IPS DF 4.7 (cell line): Measurements from ENCODE around the gene POU3F2.

Experiments
- DNase-seq: peaks from one replicate; pipeline ENCODE4 v3.0.0-alpha.2; 2013; ENCODE audit warnings: low spot score; ENCODE audit errors: extremely low read depth

Gene POU3F2

DNA sequence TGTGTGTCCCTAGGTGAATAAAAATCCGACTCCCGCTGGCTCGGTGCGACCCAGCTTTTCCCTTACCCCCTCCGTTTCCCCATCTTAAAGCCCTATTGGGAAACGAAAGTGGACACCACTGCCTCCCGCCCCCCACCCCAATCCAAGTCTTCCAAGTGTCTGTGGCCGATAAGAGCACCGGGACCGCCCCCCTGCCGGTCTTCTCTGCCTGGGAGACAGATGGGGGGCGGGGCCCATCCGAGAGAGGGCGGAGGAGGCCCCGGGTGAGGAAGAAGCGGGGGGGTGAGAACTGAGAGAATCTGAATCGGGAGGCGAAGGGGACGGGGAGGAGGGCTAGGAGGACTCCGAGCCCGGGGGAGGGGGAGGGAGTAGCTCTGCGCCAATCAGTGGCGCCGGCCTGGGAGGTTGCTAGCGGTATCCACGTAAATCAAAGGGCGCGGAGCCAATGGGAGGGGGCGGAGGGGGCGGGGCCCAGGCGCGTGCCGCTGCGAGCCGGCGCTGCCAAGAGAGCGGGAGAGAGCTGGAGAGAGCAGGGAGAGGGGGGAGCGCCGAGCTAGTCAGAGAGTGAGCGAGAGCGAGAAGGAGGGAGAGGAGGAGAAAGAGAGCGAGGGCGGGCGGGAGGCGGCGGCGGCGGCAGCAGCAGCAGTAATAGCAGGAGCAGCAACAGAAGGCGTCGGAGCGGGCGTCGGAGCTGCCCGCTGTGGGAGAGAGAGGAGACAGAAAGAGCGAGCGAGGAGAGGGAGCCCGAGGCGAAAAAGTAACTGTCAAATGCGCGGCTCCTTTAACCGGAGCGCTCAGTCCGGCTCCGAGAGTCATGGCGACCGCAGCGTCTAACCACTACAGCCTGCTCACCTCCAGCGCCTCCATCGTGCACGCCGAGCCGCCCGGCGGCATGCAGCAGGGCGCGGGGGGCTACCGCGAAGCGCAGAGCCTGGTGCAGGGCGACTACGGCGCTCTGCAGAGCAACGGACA lies at the start of gene POU3F2:
Gene POU3F2 (plus strand): TSS at position 515 of the 972 bp plus-strand sequence. CDS start 300 bp downstream, at position 815.
- no peak for DNase-seq

DNA sequence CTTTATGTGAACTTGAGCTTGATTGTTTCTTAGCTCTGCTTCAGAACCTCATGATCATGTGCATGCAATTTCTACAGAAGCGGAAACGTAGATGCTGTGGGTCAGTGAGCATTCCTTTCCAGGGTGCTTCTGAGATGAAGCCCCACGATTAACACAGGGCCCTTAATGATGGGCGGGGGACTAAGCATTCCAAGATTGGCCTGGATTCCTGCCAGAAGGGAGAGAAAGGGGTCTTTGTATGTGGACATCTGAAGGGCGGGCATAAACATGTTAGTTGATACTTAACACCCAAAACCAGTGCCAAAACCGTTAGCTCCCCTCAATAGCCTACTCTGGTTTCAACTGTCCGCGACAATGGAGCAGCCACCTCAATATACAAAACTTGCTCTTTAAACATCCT lies 46.9 kb upstream of the POU3F2 start:
- DNase-seq = no peak

DNA sequence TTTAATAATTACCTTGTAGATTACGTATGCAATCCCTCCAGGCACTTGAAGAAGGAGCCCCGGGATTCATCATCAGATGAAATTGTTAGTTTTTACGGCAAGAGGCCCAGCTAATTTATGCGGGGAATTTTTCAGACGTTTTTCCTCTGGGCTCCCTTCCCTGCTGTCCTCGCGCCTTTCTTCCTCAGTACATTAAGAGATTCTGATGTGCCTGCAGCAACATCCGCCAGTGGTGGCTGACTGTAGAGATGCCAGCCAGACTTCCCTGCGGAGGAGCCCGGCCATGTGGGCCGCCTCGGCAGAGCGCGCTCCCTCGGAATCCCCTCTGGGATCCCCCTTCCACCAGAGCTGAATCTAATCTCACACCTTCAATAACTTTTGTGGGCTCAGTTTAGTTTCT lies 46.4 kb upstream of the POU3F2 start:
- no peak for DNase-seq

DNA sequence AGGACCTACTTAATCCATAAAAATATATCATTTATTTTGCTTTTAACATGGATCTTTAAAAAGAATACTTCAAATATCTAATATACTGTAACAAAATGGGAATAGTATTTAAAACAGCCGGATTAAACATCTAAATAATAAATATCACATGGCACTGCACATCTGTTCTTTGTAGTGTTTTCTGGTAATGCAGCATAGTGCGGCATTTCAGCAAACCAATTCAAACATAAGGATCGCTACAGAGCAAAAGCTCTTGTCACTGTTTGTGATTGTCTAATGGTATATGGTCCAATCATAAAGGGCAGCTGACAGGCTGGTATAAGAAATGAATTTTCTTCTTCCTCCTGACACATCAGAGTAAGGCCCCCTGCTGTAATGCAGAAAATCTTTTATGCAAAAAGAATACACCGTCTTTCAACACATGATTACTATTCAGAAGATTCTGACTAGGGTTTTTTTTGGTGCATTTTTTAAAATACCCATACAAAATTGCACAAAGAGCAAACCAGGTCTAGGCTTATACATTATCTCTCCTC lies 40.0 kb upstream of the POU3F2 start:
- DNase-seq = no peak

DNA sequence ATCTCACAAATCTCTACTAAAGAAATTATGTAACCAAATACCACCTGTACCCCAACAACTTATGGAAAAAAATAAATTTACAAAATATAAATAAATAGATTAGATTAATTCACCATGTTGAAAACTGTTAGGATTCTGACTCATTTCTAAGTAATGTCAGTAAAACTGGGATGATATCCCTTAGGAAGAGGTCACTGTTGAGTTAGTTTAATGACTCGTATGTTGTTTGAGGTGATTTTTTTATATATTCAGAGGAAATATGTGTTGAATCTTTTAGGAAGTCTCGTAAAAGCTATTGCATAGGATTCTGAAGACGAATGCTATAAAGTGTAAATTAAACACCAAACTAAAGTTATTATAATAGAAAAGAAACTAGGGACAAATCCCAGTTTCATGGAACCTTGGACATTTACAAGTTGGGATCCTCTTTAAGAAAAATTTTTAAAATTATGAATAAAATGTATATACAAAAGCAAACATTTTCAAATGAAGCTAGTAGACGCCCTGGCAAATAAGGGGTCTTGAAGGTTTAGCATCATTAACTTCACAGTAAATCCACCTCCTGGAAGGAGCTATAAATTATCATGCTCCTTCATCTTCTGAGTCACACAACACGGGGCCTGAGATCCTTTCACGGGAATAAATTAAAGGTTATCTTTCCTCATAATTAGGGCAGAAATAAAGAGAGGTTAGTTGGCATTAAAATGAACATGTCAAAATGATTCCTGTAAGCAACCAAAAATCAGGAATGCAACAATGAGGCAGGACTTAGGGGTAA lies 37.0 kb upstream of the POU3F2 start:
- DNase-seq = no peak

DNA sequence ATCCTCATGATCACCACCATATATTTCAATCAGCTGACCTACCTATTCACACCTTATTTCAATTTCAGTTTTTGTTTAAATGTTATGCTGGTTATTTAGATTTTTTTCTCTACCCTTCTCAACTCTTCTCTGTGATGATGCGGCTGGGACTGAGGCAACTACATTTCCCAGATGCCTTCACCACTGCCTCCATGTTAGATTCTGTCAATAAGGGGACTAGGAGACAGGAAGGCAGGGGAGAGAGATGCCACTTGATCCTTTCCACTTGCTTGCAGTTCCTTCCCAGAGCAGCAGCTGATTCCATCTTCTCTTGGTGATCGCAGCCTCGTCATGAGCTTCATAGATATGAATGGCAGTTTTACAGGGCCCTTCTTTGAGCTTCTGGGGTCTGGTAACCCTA lies 33.5 kb upstream of the POU3F2 start:
- DNase-seq = no peak

DNA sequence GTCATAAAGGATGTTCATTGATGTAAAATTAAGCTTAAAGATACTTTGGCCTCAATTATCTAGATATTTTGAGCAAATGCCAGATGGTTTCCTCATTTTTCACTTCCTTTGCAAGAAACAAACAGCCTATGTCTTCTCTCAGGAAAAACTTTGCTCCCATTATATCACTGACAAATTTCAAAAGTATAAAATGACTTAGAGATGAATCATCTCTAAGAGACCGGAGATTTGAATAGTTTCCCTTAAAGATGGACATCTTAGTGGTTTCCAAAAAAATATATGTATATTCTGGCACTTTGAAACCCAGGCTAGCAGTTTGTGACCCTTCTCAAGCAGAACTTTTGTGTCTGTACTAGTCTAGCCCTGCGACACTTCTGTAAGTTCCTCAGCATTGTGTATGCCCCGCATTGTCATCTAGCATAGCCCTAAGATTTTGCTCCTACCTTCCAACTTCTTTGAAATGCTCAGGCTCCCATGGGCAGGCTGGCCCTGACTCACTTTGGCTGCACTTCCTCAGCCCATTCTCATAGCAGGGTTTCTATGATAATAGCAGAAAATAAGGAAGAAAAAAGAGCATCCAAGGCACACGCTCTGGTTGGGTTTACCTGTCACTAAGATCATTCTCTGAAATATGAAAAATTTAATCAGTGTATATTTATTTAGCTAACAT lies 25.7 kb upstream of the POU3F2 start:
- no peak for DNase-seq

DNA sequence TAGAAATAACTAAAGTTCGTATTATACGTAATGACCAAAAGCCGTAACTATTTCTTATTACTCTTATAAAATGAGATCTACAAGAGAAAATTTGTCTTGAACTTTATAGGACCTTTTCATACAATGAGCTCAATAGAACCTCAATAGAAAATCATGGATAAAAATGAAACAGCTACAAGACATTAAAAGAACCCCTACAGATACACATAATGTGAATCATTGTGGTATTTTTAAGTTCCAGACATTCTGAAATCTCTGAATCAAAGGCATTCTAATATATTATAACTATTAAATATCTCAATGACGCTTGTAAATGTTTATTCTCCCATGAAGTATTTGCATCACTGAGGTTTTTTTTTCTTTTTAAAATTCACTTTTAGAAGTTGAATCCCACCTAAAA lies 22.2 kb upstream of the POU3F2 start:
- no peak for DNase-seq

DNA sequence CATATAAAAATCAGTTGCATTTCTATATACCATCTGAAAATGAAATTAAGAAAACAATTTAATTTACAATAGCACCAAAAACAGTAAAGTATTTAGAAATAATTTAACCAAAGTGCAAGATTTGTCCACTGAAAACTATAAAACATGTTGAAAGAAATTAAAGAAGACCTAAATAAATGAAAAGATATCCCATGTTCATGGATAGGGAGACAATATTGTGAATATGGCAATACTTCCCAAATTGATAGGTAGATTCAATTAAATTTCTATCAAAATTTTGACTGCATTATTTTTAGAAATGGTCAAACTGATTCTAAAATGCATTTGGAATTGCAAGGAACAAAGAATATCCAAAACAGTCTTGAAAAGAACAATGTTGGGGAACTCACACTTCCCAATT lies 17.6 kb upstream of the POU3F2 start:
- DNase-seq = no peak

DNA sequence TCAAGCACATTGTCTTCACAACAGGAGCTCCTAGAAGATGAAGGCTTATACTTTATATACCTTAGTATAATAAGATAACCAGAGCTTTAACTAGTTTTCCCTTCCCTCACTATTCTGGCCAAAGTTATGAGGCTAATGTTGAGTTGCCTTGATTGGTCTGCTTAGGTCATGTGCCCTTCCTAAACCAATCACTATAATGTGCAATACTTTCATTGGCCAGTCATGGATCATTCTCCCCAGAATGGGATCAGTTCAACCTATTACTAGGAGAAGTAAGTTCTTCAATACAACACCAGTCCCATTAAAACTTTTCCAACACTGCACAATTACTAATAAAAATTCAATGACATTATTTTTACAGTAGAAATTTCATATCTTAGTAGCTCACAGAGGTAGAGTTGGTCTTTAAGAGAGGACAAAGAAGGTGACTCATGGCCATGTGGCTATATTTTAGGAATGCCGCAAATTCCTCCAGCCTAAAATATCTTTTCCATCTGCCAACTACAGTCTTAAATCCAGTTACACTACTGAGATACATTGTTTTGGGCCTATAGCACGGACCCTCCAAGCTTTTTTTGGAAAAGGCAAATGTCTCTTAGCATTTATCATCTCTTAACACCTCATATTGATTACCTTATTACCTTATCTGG lies 12.5 kb upstream of the POU3F2 start:
- DNase-seq = no peak

DNA sequence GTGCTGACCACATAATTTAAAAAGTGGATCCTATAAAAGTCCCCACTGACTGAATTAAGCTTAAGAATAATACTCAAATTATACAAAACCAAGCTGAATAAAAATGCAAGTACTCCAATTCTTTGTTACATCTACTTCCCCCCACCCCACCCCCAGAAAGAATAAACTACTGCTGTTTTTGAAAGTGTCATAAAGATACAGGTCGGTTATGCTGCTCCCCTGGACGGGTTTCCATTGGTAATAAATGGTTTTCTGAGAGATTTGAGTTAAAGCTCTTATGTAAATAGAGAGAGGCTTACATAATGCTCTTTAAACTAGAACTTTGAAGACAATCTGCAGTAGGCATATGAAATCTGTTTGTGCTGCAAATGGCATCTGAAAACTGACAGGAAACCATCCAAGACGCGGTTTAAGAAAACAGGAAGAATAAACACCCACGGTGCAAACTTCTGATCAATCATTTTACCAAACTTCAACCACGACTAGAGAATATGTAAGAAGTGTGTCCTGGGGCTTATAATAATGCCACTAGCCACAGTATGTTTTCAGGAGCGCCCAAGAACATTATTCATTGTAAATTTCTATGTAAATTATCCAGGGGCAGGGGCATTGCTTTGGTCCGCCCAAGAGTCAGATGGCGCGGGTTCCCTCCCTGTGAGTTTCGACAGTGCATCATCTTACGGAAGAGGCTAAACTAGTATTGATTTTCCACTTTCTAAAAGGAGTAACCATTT lies 10.8 kb upstream of the POU3F2 start:
- DNase-seq = no peak

DNA sequence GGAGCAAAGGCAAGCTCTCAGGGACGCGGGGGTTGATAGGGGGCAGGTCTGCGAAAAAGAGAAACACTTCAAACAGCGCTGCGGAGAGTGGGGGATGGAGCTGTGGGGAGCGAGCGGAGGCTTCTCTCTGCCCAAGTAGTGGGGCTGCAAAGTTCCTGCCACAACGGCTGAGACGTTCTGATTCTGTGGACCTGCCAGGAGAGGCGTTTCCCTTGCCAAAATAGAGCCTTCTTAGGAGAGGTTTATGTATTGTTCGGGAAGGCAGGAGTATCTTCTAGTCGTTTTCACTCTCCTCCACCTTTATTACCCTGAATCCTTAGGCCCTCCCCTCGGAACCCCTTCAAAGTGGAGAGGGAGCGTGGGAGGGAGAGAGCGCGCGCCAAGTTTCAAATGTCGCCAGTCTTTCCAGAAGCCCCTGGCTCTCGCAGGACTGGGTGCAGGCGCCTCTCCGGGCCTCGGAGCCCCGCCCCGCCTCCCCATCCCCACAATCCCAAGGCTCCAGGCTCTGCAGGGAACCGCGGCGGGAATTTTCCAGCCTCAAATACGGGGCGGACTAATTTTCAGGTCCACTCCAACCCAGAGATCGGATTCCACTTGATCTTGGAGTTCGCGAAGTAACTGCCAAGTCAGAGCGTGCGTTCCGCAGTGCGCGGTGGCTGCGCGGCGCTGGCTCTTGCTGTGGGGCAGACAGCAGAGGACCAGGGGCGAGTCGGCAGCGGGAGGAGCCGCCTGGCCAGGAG lies 10.0 kb upstream of the POU3F2 start:
- DNase-seq = no peak

DNA sequence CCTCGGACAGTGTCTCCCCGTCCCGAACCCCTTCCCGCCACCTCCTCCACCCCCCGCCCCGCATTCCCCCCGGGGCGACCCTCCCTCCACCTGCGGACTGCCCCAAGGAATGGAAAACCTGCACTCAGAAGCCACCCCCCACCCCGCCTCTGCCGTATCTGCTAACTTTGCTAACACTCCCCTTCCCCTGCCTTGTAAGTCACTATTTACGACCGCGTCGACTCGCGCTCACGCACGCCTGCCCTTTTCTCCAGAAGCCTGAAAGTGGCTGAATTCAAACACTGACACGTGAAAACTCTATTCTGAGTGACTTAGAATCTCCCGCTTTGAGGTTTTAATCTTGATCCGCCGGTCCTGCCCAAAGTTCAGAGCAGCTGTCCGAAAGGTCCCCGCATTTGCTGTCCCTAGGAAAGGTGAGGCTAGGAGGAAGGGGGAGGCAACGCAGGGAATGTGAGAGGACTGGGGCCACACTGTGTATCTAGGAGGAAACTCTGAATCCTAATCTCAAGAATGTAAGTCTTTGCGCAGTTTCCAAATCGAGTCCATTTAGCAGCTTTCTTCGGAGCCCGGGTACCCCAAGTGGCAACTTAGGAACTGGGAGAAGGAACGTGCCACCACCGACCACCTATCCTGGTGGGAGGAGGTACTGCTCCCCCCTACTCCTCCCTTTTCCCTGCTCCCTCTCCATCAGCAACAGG lies 9.3 kb upstream of the POU3F2 start:
- DNase-seq = no peak

DNA sequence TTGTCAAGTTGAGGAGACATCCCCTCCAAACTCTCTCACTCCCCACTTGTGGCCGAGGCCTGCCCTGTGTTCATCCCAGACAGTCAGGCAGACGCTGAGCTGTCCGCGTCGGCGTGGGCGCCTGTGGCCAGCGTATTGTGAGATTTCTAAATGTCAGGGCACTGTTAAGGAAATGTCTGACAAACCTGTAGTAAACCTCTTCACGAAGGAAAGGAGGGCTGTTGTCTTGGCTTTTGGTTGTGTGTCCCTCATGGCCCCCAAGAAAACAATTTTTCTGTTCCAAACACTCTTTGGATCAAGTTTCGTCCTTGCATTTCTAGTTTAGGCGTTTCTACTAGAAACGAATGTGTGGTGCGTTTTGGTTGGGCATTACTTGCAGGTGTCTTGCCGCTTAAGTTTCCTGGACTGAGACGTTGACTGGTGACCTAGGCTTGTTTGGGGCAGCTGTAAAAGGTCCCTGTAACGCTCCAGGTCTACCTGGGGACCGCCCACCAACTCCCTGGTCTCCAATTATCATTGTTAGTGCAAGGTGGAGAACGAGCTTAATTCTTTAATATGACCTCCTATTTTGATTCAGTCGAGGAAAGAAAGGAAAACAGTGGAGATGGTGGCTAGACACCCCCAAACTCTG lies 8.7 kb upstream of the POU3F2 start:
- no peak for DNase-seq

DNA sequence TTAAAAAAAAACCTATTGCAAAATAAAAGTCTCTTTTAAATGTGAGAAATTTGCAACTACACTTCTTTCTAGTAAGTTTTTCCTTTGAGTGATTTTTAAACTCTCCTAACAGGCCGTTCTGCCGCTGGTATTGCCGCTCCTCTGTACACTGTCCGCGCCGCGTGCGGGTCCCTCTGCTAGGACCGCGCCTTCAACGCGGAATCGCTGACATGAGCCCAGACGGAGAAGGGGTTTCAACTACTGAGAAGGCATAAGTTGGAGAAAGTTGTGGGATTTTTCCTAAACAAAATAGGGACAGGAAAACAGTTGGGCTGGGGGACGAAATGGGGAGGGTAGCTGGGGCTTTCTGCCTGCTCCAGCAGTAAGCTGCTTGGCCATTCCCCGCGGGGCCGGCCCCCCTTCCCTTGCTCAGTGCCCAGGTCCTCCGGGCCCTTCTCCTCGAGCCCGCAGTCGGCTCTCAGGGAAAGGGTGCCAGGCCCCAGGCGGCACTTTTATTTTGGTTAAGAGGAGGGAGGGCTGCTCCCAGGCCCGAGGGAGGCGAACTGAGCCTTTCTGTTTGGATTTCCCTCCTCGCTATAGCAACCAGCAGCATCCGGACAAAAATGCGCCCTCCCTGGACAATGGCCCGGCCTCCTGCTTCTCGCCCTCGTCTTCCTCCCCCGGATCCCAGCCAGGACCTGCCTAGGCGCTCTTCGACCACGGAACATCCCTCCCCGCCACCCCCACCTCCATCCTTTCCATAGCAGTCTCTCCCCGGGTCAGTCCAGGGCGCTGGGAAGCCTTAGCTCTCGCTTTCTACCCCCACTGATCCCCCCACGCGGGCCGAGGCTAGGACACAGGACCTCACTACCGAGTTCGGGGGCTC lies 6.8 kb upstream of the POU3F2 start:
- DNase-seq = no peak

DNA sequence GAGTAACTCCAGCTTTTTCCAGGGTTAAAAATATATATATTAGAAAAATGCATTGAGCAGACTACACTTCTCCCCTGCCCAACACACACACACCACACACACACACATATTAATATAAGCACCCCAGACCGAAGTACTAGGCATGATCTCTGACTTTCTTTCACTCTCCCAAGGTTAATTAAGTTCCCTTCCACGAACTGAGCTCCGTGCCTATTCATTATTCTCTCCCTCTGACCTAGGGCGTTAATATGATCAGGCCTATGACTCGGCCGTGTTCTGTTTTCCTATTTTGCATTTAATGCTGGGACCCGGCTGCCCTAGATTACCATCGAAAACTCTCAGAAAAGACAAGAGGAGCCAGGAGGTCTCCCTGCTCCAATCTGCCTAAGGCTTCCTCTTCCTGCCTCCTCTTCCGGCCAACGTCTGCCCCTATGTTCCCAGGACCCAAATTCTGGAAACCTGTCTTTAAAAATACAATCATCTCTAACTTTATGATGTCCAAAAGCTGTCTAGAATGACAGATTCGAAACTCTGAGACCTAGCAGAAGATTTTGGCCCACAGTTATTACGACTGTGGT lies 6.1 kb upstream of the POU3F2 start:
- DNase-seq = no peak

DNA sequence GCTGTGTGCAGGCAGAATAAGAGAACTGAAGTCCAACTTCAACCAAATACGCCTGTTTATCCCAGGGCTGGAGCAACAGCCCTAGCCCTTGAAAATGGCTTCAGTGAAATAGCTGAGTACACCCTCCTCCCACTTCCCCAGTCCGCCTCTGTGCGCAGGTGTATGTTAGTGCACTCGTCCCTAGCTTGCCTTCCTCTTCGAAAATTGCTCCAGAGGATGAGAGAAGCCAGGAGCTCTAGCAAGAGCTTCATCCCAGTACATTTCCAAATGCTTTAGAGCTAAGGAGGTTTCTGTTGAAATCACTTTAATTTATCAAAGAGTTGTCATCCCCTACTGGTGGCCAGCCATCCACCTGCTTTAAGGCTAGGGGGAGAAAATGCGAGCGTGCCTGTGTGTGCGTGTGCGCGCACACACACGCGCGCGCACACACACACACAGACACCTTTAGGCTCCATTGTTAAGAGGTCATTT lies 5.4 kb upstream of the POU3F2 start:
- no peak for DNase-seq
